Measurements from ENCODE around the gene NKTR. TPM values are rescaled to one million over a fixed set of nuclear protein-coding genes. Genes with fewer than 3 reads are reported as not detected.

Gene NKTR
- total and polyA plus RNA-seq, 2 of the 13 experiments (the other 11 are each of a cell fraction or from before 2014, with no cell fraction given), result 41.3 to 59.6 TPM

DNA sequence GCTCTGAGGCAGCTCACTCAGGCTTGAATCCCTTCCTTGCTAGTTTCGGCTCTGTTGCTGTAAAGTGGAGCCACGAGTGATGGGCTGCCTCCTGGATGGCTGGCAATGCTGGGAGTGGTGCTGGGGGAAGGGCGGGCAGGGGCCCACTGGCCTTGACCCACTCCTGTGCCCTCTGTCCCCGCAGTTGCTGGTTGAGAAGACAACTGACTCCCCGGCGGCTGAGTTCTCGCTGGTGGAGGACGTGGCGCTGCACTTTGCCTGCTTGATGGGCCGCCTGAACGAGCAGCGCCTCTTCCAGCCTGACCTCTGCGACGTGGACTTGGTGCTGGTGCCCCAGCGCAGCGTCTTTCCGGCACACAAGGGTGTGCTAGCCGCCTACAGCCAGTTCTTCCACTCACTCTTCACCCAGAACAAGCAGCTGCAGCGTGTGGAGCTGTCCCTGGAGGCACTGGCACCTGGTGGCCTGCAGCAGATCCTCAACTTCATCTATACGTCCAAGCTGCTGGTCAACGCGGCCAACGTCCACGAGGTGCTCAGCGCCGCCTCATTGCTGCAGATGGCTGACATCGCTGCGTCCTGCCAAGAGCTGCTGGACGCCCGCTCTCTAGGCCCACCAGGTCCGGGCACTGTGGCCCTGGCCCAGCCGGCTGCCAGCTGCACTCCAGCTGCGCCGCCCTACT is 57.7 kb downstream of the NKTR start (continued):
- no peak for TF ChIP-seq ZFYVE20 (CRISPR knock-in tag; IDR thresholded peaks at IDR 0.05; ENCODE audit: borderline replicate concordance, low read depth)
- TF ChIP-seq BHLHE40 (IDR thresholded peaks at IDR 0.05; ENCODE audit: low read length), result no peak
- 0 out of 2 replicates have a peak, but pooled peaks have one; percentile 32 for TF ChIP-seq HOXA3 (CRISPR knock-in tag; IDR thresholded peaks at IDR 0.05)
- TF ChIP-seq TERF1 (CRISPR knock-in tag; IDR thresholded peaks at IDR 0.05), result no peak
- no peak for TF ChIP-seq ESRRA (CRISPR knock-in tag; IDR thresholded peaks at IDR 0.05; ENCODE audit: low read depth)
- TF ChIP-seq NONO (IDR thresholded peaks at IDR 0.05), result no peak
- TF ChIP-seq NONO (CRISPR knock-in tag; conservative IDR thresholded peaks at IDR 0.05), result 0 out of 2 replicates have a peak, but pooled peaks have one; percentile 24
- TF ChIP-seq NKX3-1 (CRISPR knock-in tag; IDR thresholded peaks at IDR 0.05), result no peak
- TF ChIP-seq HOMEZ (CRISPR knock-in tag; IDR thresholded peaks at IDR 0.05; ENCODE audit: low read depth), result no peak
- TF ChIP-seq ZC3H13 (CRISPR knock-in tag; IDR thresholded peaks at IDR 0.05), result no peak
- no peak for TF ChIP-seq ZSCAN5A (CRISPR knock-in tag; IDR thresholded peaks at IDR 0.05; ENCODE audit: borderline replicate concordance)
- no peak for TF ChIP-seq ZNF235 (CRISPR knock-in tag; IDR thresholded peaks at IDR 0.05; ENCODE audit: borderline replicate concordance)
- TF ChIP-seq CENPBD1 (CRISPR knock-in tag; IDR thresholded peaks at IDR 0.05; ENCODE audit: borderline replicate concordance, low read depth), result no peak
- TF ChIP-seq ZNF264 (CRISPR knock-in tag; IDR thresholded peaks at IDR 0.05), result no peak
- no peak for TF ChIP-seq ZNF513 (CRISPR knock-in tag; conservative IDR thresholded peaks at IDR 0.05)
- TF ChIP-seq ZNF12 (CRISPR knock-in tag; IDR thresholded peaks at IDR 0.05), result no peak
- TF ChIP-seq HNF4A (CRISPR knock-in tag; IDR thresholded peaks at IDR 0.05), result peak; percentile 44; the same call in 1 of the 2 replicates
- TF ChIP-seq ZBTB39 (CRISPR knock-in tag; IDR thresholded peaks at IDR 0.05), result no peak
- no peak for TF ChIP-seq NR2F6 (IDR thresholded peaks at IDR 0.05)
- TF ChIP-seq NR2F6 (CRISPR knock-in tag; IDR thresholded peaks at IDR 0.05), result 0 out of 2 replicates have a peak, but pooled peaks have one; percentile 20
- 0 out of 2 replicates have a peak, but pooled peaks have one; percentile 21 for TF ChIP-seq POGZ (CRISPR knock-in tag; IDR thresholded peaks at IDR 0.05)
- no peak for TF ChIP-seq SOX13 (IDR thresholded peaks at IDR 0.05)
- no peak for TF ChIP-seq SOX13 (CRISPR knock-in tag; conservative IDR thresholded peaks at IDR 0.05 in 1 of 2, IDR thresholded peaks at IDR 0.05 in 1 of 2)
